ENCODE results near the gene TMPRSS2.

- TF ChIP-seq POLR2A (IDR thresholded peaks at IDR 0.05) (no peak), CTCF (IDR thresholded peaks at IDR 0.05) (no peak)
Measured at GRCh38 chr21:41451753-41452676, 55.9 kb downstream of the TMPRSS2 start.
